GM19025 (cell line): ENCODE data around the gene P3H4.
"Not testable (repeated sequence)": the region's sequence is repeated elsewhere in the genome, so short reads cannot be mapped to it uniquely, and the experiment has no call there.

Experiments
- ATAC-seq: cut with Tn5 transposase; IDR thresholded peaks from one replicate; pipeline ENCODE4 v1.9.1; 2021; ENCODE audit warnings: mild to moderate bottlenecking, low read depth, moderate library complexity; ENCODE audit not compliant: unreplicated experiment

P3H4 gene, protein sequence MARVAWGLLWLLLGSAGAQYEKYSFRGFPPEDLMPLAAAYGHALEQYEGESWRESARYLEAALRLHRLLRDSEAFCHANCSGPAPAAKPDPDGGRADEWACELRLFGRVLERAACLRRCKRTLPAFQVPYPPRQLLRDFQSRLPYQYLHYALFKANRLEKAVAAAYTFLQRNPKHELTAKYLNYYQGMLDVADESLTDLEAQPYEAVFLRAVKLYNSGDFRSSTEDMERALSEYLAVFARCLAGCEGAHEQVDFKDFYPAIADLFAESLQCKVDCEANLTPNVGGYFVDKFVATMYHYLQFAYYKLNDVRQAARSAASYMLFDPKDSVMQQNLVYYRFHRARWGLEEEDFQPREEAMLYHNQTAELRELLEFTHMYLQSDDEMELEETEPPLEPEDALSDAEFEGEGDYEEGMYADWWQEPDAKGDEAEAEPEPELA

DNA sequence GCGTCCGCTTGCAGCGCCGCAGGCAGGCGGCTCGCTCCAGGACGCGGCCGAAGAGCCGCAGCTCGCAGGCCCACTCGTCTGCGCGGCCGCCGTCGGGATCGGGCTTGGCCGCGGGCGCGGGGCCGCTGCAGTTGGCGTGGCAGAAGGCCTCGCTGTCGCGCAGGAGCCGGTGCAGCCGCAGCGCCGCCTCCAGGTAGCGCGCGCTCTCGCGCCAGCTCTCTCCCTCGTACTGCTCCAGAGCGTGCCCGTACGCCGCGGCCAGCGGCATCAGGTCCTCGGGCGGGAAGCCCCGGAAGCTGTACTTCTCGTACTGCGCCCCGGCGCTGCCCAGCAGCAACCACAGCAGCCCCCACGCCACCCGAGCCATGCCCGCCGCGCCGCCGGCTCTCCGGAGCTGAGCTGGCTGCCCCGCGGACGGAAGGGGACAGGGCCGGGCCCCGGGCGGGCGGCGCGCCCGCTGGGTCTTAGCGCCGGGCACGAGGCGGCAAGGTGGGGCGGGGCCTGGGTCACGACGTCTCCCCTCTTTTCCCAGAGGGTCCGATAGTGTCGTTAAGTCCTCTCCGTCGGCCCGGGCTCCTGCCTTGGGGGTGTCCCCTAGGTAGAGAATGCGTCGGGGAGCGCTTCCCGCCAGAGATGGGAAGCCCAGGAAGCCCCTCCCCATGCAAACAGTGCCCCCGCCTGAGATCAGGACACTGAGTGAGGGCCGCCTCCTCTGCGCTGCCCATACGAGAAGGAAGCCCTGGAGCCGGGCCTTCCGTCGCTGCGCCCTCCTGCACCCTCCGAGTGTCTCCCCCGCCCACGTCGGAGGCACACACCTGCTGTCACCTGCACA lies at the start of gene P3H4:
Gene P3H4, minus strand, starts transcription at position 401 of the 832 bp plus-strand sequence. Its CDS starts 34 bp downstream, at position 367.
- no peak for ATAC-seq

DNA sequence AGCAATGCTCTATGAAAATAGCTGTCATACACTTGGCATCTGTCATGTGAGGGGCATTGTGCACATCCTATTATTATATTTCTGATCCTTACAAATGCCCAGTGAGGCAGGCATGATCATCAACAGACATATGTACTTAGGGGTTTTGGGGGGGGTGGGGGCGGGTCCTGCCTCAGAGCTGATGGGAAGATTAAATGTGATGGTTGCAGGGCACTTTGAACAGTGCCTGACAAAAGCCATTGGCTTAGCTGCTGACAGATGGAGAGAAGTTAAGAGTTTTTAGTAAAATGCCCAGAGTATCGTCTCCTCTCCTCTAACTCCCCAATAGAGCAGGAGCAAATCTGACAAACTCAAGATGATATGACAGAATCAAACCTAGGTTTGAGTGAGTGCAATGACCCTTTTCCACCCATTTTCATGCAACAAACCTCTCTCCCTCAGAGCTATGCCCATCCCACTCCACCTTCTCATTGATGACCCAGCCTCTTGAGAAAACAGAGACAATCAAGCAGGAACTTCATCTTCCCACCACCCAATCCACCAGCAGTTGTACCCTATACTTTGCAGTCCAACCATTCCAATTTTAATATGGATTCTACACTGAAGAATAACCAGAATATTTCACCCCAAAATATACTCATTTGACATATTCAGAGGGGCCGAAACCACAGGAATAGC lies 48.6 kb upstream of the P3H4 start:
- no peak for ATAC-seq

DNA sequence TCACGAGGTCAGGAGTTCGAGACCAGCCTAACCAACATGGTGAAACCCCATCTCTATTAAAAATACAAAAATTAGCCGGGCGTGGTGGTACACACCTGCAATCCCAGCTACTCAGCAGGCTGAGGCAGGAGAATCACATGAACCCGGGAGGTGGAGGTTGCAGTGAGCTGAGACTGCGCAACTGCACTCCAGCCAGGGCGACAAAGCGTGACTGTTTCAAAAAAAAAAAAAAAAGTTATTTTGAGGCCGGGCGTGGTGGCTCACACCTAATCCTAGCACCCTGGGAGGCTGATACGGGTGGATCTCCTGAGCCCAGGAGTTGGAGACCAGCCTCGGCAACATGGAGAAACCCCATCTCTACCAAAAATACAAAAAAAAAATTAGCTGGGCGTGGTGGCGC lies 39.6 kb upstream of the P3H4 start:
- ATAC-seq = not testable (repeated sequence)

DNA sequence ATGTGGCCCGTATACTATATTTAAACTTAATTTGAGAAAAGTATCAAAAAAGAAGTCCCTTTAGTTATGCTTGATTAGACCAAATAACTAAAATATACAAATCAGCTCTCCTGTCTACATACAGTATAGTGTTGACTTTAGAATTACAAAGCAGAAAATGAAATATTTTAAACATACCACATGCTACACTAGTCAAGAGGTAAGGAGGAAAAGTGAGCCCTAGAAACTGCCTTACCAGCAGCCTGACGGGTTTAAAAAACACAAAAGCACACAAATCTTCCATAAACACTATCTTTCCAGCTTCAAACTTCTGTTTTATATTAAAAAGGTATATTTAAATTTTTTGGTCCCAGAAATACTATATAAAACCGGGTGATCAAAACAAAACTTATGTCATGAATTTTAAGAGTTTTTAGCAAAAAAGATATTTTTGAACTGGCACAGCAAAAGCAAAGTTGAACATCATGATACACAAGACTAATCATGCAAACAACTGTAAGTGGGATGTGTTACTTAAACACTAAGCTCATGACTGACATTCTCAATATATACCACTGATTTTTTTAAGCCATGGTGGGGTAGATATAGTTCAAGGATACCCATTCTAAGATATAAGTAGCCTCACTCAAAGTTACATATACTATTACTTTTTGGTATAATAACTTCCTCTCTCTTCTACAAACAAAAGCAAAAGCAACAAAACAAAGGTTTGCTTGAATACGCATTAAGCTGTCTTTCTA lies 37.7 kb upstream of the P3H4 start:
- no peak for ATAC-seq

DNA sequence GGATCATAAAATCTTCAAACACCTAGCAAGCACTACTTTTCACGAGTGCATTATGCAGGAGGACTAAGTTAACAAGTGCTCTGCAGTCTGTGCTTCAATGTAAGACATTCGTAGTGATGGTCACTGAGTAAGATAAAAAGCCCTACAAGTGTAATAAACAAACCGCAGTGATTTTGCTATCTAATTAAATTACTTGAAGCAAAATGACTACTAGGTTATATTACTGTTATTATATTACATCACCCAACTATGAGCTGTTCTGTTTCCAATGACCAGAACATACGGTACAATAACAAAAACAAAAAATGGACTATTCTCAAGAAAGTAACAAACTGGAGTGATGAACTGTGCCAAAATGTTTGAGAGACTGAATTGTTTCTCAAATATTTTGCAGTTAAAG lies 37.0 kb upstream of the P3H4 start:
- no peak for ATAC-seq

DNA sequence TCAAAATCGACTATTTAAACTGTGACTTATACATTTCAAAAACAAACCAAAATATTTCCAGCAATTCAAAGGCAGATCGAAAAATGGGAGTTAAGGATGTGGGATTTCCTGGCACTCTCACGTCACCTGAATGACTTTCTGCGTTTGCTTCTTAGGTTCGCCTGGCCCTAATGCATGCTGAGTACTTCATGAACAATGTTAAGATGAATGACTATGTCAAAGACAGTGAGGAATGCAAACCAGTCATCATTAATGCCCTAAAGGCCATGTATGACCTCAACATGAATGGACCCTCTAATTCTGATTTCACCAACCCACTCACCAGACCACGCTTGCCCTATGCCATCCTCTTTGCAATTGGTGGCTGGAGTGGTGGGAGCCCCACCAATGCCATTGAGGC lies 33.2 kb upstream of the P3H4 start:
- ATAC-seq = no peak

DNA sequence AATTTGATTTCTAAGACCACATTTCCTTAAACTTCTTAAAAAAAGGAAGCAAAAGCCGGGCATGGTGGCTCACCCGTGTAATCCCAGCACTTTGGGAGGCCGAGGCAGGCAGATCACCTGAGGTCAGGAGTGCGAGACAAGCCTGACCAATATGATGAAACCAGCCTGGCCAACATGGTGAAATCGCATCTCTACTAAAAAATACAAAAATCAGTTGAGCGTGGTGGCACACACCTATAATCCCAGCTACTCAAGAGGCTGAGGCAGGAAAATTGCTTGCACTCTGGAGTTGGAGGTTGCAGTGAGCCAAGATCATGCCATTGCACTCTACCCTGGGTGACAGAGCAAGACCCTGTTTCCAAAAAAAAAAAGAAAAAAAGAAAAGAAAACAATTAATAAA lies 29.0 kb upstream of the P3H4 start:
- not testable (repeated sequence) for ATAC-seq

DNA sequence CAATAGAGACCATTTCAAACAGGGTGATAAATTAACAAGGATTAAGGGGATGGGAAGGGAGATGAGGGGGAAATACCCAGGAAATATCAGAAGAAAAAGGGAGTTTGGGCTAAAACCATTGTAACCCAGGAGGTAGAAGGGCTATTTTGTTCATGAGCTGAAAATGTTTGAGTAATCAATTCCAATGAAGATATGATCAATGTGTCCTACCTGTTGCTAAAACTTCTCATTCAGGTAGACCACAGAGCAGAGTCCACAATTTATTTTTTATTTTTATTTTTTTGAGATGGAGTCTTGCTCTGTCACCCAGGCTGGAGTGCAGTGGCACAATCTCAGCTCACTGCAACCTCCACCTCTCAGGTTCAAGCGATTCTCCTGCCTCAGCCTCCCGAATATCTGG lies 27.7 kb upstream of the P3H4 start:
- not testable (repeated sequence) for ATAC-seq

DNA sequence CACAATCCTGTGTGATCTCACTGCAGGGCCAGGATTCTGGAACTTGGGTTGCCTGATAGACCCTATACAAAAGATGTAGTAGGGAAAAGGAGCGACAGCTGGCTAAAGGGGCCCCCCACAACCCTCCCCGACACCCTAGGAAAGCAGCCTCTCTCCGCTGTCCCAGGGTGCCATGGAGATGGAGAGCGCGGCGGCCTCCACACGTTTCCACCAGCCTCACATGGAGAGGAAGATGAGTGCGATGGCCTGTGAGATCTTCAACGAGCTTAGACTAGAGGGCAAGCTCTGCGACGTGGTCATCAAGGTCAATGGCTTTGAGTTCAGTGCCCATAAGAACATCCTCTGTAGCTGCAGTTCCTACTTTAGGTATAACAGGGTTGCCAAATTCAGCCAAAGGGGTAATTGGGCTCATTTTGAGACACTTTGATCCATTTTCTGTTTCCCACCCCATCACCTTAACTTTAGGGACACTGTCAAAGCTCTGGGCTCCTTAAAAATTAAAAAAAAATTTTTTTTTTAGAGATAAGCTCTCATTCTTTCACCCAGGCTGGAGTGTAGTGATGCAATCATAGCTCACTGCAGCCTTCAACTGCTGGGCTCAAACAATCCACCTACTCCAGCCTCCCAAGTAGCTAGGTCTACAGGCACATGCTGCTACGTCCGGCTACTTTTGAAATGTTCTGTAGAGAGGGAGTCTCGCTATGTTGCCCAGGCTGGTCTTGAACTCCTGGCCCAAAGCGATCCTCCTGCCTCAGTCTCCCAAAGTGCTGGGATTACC lies 26.2 kb upstream of the P3H4 start, which contains the start of gene KLHL10:
Gene KLHL10, plus strand, starts transcription at position 65 of the 778 bp plus-strand sequence. Its CDS starts 108 bp downstream, at position 173.
- no peak for ATAC-seq

DNA sequence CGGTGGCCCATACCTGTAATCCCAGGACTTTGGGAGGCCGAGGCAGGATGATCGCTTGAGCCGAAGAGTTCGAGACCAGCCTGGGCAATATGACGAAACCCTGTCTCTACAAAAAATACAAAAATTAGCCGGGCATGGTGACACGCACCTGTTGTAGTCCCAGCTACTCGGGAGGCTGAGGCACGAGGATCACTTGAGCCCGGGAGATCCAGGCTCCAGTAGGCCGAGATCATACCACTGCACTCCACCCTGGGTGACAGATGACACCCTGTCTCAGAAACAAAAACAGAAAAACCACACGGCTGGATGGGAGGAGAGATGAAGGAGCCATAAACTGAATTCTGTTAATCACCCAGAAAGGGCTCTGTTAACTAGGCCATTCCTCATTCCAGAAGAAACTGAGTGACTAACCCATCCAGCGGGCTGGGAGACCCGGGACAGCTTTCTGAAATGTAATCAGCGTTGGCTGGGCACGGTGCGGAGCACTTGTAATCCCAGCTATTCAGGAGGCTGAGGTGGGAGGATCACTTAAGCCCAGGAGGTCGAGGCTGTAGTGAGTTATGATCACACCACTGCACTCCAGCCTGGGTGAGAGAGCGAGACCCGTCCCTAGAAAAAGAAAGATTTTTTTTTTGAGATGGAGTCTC lies 24.9 kb upstream of the P3H4 start:
- no peak for ATAC-seq

DNA sequence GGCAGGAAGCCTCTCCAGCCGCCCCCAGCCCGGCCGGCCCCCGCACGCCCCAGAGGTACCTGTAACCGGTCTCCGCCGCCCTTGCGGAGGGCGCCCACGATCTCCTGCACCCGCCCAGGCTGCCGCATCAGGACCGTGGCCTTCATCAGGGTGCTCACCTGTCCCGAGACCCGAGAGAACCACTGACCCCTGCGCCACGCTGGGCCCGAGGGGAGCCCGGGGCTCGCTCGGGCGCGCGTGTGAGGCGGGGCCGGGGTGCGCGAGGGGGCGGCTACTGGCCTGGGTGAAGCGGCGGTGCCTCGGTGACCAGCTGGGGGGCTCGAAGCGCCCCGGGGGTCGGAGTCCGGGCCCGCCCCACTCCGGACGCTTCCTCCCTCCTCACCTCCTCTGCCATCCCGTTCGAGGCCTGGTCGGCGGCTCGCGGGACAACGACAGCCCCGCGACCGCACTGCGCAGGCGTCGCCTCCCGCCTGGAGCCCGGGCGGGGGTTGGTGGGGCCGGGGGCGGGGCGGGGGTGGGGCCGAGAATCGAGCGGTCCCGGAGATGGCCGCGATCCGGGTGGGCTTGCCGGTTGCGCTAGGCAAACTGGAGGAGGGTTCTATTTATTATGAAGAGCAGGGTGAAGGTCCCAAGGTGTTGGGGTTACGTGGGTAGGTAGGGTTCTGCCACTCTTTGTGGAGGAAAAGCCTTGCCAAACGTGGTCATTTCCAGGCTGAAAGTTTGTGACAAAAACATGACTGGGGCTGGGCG lies 24.2 kb upstream of the P3H4 start, which contains the start of gene NT5C3B:
Gene NT5C3B, minus strand, starts transcription at position 433 of the 750 bp plus-strand sequence. Its CDS starts 39 bp downstream, at position 394.
- no peak for ATAC-seq

DNA sequence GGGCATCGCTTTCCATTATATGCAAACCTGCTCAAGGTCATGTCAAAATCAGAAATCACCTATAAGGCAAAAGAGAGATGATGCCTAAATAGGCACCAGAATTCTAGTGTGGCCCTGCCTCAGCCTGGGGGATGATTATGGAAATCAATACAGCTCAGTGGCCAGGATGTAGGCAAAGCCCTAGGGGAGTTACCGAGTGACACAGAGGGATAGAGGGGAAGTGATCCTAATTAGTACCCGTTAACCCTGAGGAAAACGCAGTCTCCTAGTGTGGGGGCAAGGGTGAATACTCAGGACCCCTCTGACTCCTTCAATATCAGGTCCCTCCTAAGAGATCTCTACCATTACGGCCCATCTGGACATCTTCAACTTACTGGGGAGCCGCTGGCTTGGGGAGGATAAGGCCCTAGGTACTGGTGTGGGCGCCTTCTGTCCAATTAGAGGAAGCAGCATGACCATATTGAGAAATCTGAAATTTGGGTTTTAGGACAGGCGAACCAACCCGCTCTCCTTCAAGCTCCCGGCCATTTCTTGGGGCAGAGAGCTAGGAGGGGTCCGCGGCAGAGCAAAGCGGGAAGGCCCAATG lies 23.6 kb upstream of the P3H4 start:
- ATAC-seq = no peak

DNA sequence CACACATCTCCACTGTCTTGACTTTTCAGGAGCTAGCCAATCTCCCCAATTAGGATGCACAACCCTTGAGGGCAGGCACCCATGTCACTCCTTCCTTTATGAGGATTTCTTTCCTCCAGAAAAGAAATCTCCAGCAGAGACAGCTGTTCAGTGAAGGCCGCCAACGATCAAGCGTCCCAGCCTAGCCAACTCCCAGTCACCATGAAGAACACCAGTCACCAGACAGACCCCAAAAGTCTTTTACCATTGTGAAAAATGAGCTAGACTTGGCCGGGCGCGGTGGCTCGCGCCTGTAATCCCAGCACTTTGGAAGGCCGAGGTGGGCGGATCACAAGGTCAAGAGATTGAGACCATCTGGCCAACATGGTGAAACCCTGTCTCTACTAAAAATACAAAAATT lies 18.2 kb upstream of the P3H4 start:
- ATAC-seq = not testable (repeated sequence)

DNA sequence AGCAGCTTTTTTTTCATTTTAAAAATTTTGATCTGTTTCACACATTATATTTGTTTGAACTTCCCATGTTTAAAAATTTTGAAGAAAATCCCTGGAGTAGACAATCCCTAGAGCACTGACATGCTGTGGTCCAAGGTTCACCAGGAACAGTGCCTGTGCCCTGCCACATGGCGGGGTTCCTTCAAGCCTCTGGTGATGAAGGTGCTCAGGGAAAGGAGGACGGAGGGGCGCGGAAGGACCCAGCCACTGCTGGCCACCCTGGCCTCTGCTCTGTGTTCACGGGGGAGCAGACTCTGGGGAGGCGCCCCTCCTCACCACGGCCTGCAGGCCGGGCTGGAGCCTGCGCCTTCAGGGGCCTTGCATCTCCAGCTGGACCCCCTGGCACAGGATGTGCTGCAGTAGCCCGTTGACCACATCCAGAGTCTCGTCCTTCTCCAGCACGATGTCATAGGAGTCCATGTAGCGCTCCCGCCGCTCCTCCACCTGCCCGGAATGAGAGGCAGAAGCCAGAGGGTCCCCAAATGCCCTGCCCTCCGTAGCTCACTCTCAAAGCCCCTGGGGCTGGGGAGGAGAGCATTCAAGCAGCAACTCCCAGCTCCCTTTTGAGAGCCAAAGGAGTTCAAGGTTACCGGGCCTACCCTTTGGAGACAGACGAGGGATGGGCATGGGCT lies 13.6 kb upstream of the P3H4 start:
- ATAC-seq = no peak

DNA sequence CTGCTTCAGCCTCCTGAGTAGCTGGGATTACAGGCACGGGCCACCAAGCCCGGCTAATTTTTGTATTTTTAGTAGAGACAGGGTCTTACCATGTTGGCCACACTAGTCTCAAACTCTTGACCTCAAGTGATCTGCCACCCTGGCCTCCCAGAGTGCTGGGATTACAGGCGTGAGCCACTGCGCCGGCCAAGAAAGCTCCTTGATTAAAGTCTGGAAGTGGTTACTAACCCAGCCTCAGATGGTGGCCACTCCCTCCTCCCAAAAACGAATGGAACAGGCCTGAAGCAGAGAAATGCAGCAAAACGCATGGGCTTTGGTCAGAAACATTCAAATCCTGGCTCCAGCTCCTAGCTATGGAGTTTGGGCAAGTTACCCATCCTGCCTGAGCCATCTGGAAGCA lies 12.3 kb upstream of the P3H4 start:
- no peak for ATAC-seq

DNA sequence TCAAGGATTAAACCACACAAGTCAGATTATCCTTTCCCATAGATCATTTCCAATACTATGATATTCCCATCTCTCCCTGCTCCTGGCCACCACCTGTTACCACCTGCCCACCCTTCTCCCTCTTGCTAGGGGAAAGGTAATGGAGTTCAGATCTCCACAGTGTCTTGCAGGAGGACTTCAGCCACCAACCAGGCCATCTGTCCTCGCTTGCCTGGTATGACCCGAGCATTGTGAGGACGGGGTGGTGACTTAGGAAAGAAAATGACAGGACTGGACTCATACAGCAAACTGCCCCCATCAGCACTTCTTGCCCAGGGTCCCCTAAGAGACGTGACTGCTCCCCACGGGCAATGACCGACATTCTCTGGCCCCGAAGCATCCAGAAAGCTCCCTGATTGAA lies 11.8 kb upstream of the P3H4 start:
- no peak for ATAC-seq

DNA sequence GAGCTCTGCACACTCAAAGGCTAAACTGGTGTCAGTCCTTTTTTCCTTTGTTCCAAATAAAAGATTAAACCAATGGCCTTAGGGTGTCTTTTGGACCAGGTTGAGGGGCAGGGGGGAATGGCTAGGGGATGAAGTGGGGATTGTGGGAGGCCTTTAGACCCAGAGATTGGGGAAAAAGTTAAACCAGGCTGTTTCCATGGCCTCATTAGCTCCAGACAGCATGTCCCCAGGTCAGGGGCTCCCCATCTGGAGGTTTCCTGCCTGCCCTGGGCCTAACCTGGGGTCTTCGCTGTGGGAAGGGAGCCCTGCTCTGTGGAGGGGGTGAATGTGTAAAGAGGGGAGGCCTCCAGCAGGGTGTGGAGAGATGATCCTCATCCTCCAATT lies 11.4 kb upstream of the P3H4 start:
- ATAC-seq = no peak
